SU-DHL-6 (cell line): ENCODE results near the gene CCDC187.

Experiments
- H2AFZ ChIP-seq: fragments of 200-600 bp; sonication (generic); 2 replicates; pipeline ENCODE4 v1.6.1; 2014; ENCODE audit warnings: low read depth, mild to moderate bottlenecking, moderate library complexity, mixed read lengths, antibody characterized with exemption, low read length; ENCODE audit not compliant: severe bottlenecking
- H3F3A ChIP-seq: fragments of 200-600 bp; shearing (Covaris generic); 2 replicates; pipeline ENCODE4 v1.6.0; 2016; ENCODE audit warnings: antibody characterized with exemption, mild to moderate bottlenecking; ENCODE audit not compliant: insufficient read depth
- H3K27ac ChIP-seq: fragments of 200-600 bp; sonication (generic); 2 replicates; pipeline ENCODE4 v1.5.1; 2016; ENCODE audit warnings: low read depth, mild to moderate bottlenecking, low read length, moderate library complexity, mixed read lengths
- H3K27me3 ChIP-seq: fragments of 200-600 bp; sonication (generic), shearing (Covaris generic); 2 replicates; pipeline ENCODE4 v1.6.0; 2014; ENCODE audit warnings: mild to moderate bottlenecking, low read length
- H3K36me3 ChIP-seq: fragments of 200-600 bp; sonication (generic); 2 replicates; pipeline ENCODE4 v1.6.1; 2014; ENCODE audit warnings: mild to moderate bottlenecking, low read length, mixed read lengths
- H3K4me2 ChIP-seq: fragments of 300-600, 200-600 bp; shearing (Covaris generic), sonication (generic); 2 replicates; pipeline ENCODE4 v1.6.0; 2014; ENCODE audit warnings: low read length, low read depth, mild to moderate bottlenecking; ENCODE audit not compliant: poor library complexity, severe bottlenecking
- H3K4me3 ChIP-seq: fragments of 200-600 bp; sonication (generic); 2 replicates; pipeline ENCODE4 v1.5.1; 2014; ENCODE audit warnings: antibody characterized with exemption, low read length, mild to moderate bottlenecking, mixed read lengths; ENCODE audit not compliant: insufficient read depth, poor library complexity, severe bottlenecking
- H3K79me2 ChIP-seq: fragments of 200-600 bp; sonication (generic); 2 replicates; pipeline ENCODE4 v1.6.1; 2014; ENCODE audit warnings: mild to moderate bottlenecking, low read length, moderate library complexity; ENCODE audit not compliant: insufficient read depth
- H3K9ac ChIP-seq: fragments of 200-600 bp; sonication (generic); 2 replicates; pipeline ENCODE4 v1.7.0; 2014; ENCODE audit warnings: mild to moderate bottlenecking, low read length
- H3K9me2 ChIP-seq: fragments of 200-600 bp; sonication (generic); replicated peaks from 2 replicates; pipeline ENCODE4 v1.6.1; 2014; ENCODE audit warnings: low read length; ENCODE audit not compliant: insufficient read depth
- H3K9me3 ChIP-seq: fragments of 200-600 bp; sonication (generic); 2 replicates; pipeline ENCODE4 v1.6.1; 2014; ENCODE audit warnings: low read length, mixed read lengths; ENCODE audit not compliant: insufficient read depth
- H4K20me1 ChIP-seq: fragments of 200-600 bp; sonication (generic); 2 replicates; pipeline ENCODE4 v1.6.1; 2014; ENCODE audit warnings: low read depth, mild to moderate bottlenecking, antibody characterized with exemption, low read length, moderate library complexity, mixed read lengths
- CTCF ChIP-seq: fragments of 200-600 bp; sonication (generic); IDR thresholded peaks from one replicate; pipeline ENCODE4 v1.5.1; 2017; ENCODE audit warnings: antibody characterized with exemption, mild to moderate bottlenecking, low read length, moderate library complexity; ENCODE audit not compliant: insufficient read depth, poor library complexity, severe bottlenecking
- EZH2phosphoT487 ChIP-seq: fragments of 200-600 bp; sonication (generic), shearing (Covaris generic); conservative IDR thresholded peaks from 2 replicates; pipeline ENCODE4 v1.6.1; 2018; ENCODE audit warnings: mild to moderate bottlenecking, antibody characterized with exemption, low read length, moderate library complexity, mixed read lengths

Gene CCDC187

GRCh38 chr9:136233411-136233810, 70.5 kb downstream of the CCDC187 start:
- TF ChIP-seq EZH2phosphoT487 (no peak), CTCF (no peak)
- no peaks in the 10 kb centered on the region for H4K20me1 ChIP-seq
- no peaks in the 10 kb centered on the region for H3K27me3 ChIP-seq
- no peak overlapping the region for H3K4me2 ChIP-seq
- no peak overlapping the region for H2AFZ ChIP-seq
- no peaks in the 10 kb centered on the region for H3K9me3 ChIP-seq
- H3K4me3 ChIP-seq: no peak overlapping the region
- no peaks in the 10 kb centered on the region for H3K36me3 ChIP-seq
- peaks cover 83% of the 10 kb centered on the region for H3K79me2 ChIP-seq
- no peak overlapping the region for H3K27ac ChIP-seq
- H3K9me2 ChIP-seq: no peaks in the 10 kb centered on the region
- no peaks in the 10 kb centered on the region for H3F3A ChIP-seq
- no peak overlapping the region for H3K9ac ChIP-seq

GRCh38 chr9:136232969-136233368, 70.9 kb downstream of the CCDC187 start:
- Histone ChIP-seq H3K36me3 (no peaks in the 10 kb centered on the region), H2AFZ (no peak overlapping the region), H3F3A (no peaks in the 10 kb centered on the region), H3K27ac (no peak overlapping the region), H3K9ac (no peak overlapping the region), H3K9me2 (no peaks in the 10 kb centered on the region), H3K4me2 (no peak overlapping the region), H4K20me1 (no peaks in the 10 kb centered on the region), H3K79me2 (peaks cover 83% of the 10 kb centered on the region), H3K9me3 (no peaks in the 10 kb centered on the region), H3K4me3 (no peak overlapping the region), H3K27me3 (no peaks in the 10 kb centered on the region)
- no peak for TF ChIP-seq CTCF
- no peak for TF ChIP-seq EZH2phosphoT487

- Histone ChIP-seq H4K20me1 (no peaks in the 10 kb centered on the region), H3K9ac (no peak overlapping the region), H3K9me2 (no peaks in the 10 kb centered on the region), H2AFZ (no peak overlapping the region), H3K27ac (no peak overlapping the region), H3K36me3 (no peaks in the 10 kb centered on the region), H3K9me3 (no peaks in the 10 kb centered on the region), H3K4me2 (no peak overlapping the region), H3K4me3 (no peak overlapping the region), H3K27me3 (no peaks in the 10 kb centered on the region), H3F3A (0 out of 2 replicates have a peak, but pooled peaks cover 4% of the 10 kb centered on the region), H3K79me2 (peaks cover 85% of the 10 kb centered on the region)
- TF ChIP-seq CTCF (no peak), EZH2phosphoT487 (no peak)
Measured at GRCh38 chr9:136231478-136232297, 72.2 kb downstream of the CCDC187 start.
